ENCODE measurements around the gene MSN.

DNA sequence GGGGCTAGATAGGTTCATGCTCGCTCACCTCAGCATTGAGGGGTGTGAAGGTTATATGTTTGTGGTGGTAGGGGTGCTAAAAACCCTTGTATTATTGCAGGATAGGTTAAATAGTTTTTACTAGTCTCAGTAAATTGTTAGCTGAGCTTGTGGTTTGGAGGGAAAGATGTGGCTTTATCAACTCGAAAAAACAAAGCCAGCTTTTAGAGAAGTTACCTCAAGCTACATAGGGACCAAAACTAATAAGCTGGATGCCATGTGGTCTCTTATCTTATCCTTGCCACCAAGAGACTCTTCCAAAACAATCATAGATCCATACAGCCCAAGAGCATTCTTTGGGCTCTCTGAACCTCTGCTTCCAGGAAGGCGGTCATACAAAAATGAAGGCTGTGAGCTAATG lies 29.2 kb downstream of the MSN start:
- TF ChIP-seq POLR2AphosphoS5 (IDR thresholded peaks at IDR 0.05; ENCODE audit: low read depth, low read length) (no peak), POLR2A (IDR thresholded peaks at IDR 0.05; ENCODE audit: low read depth, low read length) (no peak), TAF1 (IDR thresholded peaks at IDR 0.05; ENCODE audit: borderline replicate concordance, low read depth, low read length) (no peak)
